NCI-H510A (cell line): ENCODE data around the gene TTC23L.
"Not testable (repeated sequence)": the region's sequence is repeated elsewhere in the genome, so short reads cannot be mapped to it uniquely, and the experiment has no call there.

Experiments used
- DNase-seq: peaks from one replicate; lab custom pipeline; 2025; lab: John Stamatoyannopoulos, UW

Gene TTC23L, protein sequence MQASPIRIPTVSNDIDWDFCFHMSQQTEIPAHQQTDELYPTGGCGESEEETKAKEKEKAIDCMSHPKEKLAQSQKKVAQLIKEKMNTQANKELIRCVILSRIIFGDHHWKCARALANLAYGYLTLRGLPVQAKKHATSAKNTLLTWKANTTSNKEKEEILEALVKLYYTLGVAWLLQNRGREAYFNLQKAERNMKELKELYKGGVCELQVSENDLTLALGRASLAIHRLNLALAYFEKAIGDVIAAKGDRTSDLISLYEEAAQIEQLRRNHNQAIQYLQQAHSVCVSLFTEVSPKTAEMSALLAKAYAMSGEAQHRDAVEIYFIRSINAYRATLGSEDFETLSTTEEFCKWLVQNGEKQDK

DNA sequence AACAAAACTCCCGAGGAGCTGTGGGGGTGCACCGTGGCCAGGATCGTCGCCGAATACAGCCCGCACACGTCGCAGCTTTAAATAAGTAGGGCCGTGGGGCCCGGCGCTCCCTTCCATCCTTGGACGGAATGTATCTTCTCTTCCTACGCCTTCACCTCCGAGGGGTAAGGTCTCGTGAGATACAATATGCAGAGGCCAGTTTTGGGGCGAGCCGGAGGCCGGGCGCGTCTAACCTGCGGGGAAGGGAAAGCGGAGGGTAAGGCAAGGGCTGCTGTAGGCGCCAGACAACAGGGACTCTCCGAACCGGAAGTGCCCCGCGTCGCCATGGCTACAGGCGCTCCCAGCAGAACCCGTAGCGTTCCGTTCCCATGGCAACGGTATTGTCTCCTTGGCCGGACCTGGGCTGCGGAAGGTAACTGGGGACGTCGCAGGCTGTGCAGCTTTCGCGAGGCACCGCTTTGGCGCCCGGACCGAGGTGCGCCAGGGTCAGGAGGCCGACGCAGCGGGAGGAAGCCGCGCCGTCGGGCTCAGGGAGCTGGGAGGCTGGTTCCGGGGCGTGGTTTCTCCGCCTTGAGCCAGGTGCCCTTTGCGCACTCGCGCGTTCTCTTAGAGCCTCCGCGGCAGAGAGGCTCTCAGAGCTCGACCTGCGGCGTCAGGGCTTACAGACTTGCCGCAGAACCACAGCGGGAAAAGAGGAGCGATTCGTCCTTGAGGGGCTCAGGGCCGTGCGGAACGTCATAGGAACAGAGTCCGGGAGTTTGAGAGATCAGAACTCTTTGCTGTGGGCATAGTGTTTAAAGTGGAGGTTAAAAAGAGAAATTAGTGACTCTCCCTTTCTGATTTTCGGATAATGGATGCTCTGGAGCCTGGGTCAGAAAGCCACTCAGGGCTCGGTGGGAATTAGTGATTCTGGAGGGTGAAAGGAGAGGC lies at the start of gene TTC23L:
Gene TTC23L, plus strand, starts transcription at position 380 of the 930 bp plus-strand sequence. CDS start 1,508 bp downstream, outside the sequence.
- DNase-seq: peak; percentile 100

DNA sequence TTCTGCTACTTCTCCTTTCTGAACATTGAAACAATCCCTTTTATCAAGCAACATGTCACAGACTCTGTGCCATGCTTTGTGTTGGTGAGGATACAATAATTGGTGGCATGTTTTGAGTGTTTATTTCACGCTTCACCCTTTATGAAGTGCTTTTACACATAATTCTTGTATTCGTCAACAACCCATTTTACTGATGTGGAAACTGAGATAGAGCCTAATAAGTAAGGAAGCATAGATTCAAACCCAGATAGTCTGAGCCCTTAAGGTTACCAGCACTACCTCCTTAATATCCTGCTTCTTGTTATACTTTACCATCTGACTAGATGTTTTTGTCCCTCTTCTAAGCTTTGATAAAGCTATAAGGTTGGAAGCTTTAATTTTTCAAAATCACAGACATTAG lies 49.3 kb upstream of the TTC23L start:
- no peak for DNase-seq

DNA sequence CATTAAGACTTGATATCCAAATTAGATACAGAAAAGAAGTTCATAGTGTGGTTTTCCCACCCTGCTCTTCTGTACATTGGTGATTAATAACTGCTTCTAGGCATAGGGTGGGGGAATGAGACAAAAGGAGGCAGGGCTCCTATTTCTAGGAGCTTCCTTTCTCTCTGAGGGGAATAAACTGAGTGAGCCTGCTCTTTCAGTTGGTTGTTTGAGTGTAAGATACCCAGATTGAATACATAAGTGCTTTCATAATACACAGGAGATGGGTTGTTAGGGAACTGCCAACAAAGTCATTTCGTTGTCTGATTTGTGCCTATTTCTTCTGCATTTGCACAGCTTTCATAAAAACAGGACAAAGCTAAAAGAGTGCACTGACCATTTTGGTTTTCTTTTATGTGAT lies 48.9 kb upstream of the TTC23L start:
- no peak for DNase-seq

- no peak for DNase-seq
Observed at GRCh38 chr5:34791761-34792244, 47.2 kb upstream of the TTC23L start.

GRCh38 chr5:34802834-34803563 lies 36.0 kb upstream of the TTC23L start:
- no peak for DNase-seq

DNA sequence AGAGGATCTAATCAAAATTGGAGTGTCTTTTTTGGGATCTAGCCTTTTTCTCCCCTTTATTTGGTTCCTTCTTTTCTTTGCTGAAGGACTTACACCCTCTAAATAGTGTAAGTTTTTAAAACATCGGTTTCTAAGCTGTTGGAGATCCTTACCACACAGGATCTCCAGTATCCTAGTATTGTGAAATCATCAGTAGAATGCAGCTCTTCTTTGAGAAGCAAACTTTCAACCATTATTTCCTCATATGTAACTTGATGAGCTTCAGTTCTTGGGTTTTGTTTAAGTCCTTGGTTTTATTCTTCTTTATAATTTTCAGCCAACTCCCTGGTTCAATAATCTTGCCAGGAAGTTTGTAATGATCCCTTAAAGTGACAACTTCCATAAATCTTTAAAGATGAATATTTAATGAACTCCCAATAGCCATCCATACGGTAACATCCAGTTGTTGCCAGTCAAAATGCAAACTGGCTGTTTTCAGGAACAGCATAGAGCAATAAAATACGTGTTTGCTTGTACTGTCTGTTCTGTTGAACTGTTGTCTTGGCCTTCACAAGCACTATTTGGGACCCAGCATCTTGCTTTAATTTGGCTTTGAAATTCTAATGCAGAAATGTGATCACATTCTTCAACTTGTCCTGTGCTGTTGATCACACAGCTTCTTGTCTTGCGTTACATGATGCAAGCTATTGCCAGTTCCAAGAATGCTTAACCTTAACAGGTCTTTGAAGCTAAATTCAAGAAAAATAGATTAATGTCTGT lies 34.8 kb upstream of the TTC23L start:
- no peak for DNase-seq

DNA sequence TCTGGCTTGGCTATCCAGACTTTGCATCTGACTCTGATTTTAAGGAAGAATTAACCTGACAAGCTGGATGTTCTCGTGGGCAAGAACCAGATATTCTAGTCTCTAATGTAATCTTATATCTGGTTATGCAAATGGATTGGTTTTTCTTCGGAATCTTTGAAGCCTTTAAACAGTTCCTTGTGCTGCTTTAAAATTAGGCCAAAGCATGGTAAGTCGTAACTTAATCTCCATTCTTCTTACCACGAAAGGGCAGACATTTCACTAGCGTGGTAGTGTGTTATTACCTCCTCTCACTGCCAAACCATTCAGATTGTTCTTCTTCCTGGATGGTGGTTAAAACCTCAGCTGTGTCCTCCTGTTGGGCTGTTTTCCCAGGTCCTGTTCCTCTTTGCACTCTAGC lies 34.1 kb upstream of the TTC23L start:
- DNase-seq: no peak

DNA sequence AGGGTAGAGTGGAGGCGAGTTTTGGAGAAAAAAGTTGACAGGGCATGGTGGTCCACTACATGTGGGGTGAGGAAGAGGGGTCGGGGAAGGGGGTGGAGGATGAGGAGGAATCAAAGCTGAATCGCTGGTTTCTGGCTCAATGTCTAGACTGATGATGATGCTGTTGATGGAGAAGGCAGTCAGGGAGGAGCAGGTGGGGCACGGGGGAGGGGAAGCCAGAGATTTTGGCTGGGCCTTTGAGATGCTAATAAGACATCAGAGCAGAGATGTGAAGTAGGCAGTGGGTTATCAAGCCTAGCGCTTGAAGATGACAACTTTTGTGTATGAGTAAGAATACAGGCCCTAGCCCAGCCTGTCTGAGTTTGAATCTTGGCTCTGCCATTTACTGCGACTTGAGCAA lies 32.4 kb upstream of the TTC23L start:
- DNase-seq: no peak

GRCh38 chr5:34811706-34812105 lies 27.3 kb upstream of the TTC23L start:
- no peak for DNase-seq

DNA sequence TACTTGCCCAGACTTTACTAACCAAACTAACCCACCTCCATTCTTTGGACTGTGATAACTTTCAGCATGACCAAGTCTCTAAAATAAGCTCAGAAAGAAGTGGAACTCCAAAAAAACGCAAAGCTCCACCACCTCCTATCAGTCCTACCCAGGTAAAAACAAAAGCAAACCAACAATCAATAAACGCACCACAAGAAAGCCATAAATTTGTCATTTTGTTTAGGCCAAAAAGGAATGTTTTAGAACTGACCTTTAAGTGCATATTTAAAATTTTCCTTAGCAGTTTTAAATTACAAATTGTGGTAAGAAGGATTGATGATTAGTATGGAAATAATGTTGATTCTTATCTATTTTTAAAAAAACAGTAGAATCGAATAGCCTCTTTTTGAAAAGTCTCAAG lies 25.5 kb upstream of the TTC23L start:
- no peak for DNase-seq

- no peak for DNase-seq
Observed at GRCh38 chr5:34817558-34818351, 21.2 kb upstream of the TTC23L start.

DNA sequence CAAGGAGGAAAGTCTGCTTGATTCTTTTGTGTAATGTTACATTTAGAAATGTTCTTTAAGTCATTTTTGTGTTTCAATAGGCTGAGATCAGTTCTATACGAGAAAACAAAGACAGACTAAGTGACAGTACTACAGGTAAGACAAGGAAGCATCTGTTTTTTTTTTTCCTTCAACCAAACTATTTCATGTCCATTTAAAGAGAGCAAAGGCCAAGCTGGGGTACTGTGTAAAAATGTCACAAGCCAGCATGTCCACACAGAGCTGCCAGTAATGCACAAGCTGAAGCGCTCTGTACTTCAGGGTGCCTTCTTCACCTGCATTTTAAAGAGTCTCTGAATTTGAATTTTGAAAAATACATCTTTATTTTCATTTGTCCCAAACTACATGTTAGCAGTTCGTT lies 20.2 kb upstream of the TTC23L start:
- DNase-seq: no peak

GRCh38 chr5:34820593-34820992 lies 18.4 kb upstream of the TTC23L start:
- DNase-seq: no peak

GRCh38 chr5:34822956-34823715 lies 15.8 kb upstream of the TTC23L start:
- no peak for DNase-seq

DNA sequence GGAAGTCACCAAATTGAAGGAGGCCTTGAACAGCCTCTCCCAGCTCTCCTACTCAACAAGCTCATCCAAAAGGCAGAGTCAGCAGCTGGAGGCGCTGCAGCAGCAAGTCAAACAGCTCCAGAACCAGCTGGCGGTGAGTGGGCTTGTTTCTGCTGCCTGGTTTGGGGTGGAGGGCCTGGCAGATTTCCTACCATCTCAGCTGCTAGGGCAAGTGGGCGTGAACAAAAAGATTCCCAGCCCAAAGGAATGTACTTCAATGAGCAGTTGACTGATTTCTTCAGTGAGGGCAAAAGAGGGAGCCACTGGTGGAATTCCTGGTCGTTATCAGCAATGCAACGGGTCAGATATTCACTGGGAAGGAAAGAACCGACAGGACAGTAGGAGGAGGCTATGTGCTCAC lies 12.6 kb upstream of the TTC23L start:
- DNase-seq: no peak

DNA sequence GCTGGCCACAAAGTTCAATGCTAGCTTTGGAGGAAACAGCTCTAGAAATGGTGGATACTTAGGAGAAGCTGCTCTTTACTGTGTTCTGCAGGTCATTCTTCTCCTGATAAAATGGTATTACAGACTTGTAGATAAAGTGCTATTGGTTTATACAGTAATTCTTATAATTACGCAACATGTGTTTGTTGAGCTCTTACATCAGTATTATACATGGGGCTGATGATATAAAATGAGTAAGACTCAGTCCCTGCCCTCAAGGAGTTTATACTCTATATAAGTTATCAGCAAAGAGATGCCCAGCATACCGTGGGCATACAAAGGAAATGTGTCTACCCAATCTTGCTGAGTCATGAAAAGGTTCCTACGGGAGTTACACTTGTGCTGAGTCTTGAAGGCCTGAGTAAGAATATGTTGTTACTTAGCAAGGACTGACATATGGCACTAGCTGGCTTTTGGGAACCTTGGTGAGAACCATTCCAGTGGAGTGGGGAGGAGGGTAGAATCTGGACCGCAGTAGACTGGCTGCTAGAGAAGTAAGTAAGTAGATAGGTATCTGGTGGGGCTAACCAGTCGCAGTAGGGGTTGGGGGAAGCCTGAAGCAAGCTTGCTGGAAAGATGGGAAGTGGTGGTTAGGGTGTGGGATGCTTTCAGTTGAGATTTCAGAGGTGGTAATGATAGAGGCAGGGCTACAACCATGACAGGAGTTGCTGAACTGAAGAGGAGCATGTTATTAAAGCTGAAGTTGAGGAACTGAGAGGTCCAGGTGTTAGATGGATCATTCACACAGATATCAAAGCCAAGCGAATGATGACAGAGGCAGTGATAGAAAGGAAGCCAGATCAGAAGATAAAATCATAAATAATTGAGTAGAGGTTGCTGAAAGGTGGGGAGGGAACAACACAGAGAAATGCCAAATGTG lies 11.1 kb upstream of the TTC23L start:
- DNase-seq: no peak

DNA sequence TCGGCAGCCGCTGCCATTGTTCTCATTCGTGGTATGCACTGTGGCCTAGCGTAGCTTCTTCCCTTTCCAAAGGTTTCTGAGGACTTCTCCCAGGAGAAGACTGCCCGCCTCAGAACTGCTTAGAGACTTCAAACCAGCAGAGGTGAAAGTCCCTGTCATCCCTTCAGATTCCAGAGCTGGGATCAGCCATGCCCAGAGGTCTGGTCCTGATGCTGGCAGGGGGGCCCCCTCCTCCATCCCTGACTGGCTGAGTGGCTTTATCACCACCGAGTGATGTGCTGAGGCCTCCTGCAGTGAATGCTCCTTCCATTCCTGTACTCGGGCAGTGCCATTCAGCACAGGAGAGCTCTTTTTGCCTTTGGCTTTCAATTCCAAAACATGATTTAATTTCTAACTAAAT lies 8.1 kb upstream of the TTC23L start:
- DNase-seq: not testable (repeated sequence)

DNA sequence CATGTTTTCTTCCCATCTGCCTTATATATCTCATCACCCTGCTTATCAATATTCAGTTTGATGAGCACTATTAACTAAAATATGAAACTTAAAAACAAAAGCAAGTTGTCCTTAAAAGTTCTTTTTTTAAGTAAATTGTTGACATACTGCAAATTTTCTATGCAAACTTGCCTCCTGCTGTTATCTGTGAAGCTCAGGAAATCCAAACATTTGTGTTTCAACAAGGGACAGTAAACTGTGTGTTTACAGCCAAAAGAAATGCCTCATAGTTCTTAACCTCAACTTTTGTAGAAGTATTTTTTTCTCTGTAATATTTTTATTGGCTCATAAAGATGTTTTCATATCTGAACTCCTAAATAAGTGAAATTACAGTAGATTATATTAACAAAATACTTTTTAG lies 7.7 kb upstream of the TTC23L start:
- no peak for DNase-seq

DNA sequence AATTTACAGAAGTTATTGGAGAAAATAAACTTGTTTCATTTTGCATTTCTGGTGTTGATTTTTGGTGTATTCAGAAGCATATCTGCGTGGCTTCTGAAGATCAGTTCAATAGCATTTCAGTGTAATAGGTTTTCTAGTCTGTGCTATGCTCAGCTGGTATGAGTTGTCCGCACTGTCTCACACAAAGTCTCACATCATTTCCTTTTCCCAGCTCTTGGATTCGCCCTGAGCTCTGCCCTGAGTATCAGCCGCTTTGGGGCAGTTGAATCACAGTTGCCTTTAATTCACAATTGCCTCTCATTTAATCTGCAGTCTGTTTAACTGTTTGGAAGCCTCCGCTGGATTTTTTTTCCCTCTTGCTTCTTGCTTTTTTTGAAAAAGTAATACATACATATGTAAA lies 6.4 kb upstream of the TTC23L start:
- no peak for DNase-seq
